GM19324 (cell line): ENCODE data around the gene ABHD17C.

ENCODE experiments used
- ATAC-seq: cut with Tn5 transposase; IDR thresholded peaks from one replicate; pipeline ENCODE4 v1.9.1; 2021; ENCODE audit warnings: mild to moderate bottlenecking, moderate library complexity; ENCODE audit not compliant: unreplicated experiment, low FRiP score

Gene ABHD17C

GRCh38 chr15:80685628-80686027, 9.5 kb upstream of the ABHD17C start:
- no peak for ATAC-seq

- ATAC-seq, result no peak
Measured at GRCh38 chr15:80689294-80689693, 5.8 kb upstream of the ABHD17C start.

- ATAC-seq, result no peak
Measured at GRCh38 chr15:80689716-80690115, 5.4 kb upstream of the ABHD17C start.

- ATAC-seq, result no peak
Measured at GRCh38 chr15:80691575-80691974, 3.5 kb upstream of the ABHD17C start.

- no peak for ATAC-seq
Measured at GRCh38 chr15:80693682-80694610, 1.2 kb upstream of the ABHD17C start.

GRCh38 chr15:80694611-80695098, 455 bp upstream of the ABHD17C start:
- ATAC-seq, result peak; percentile 36

- no peak for ATAC-seq
Measured at GRCh38 chr15:80695911-80696661, 976 bp downstream of the ABHD17C start.

GRCh38 chr15:80697075-80697685, 2.1 kb downstream of the ABHD17C start:
- no peak for ATAC-seq

GRCh38 chr15:80698676-80699075, 3.6 kb downstream of the ABHD17C start:
- no peak for ATAC-seq

- ATAC-seq, result no peak
Measured at GRCh38 chr15:80699981-80700380, 4.9 kb downstream of the ABHD17C start.

- ATAC-seq, result no peak
Measured at GRCh38 chr15:80701676-80702311, 6.7 kb downstream of the ABHD17C start.

GRCh38 chr15:80703081-80703480, 8.0 kb downstream of the ABHD17C start:
- ATAC-seq, result no peak

- ATAC-seq, result no peak
Measured at GRCh38 chr15:80703965-80704364, 8.9 kb downstream of the ABHD17C start.

GRCh38 chr15:80706161-80706560, 11.1 kb downstream of the ABHD17C start:
- ATAC-seq, result no peak

GRCh38 chr15:80709542-80709941, 14.4 kb downstream of the ABHD17C start:
- no peak for ATAC-seq

GRCh38 chr15:80710635-80711554, 15.8 kb downstream of the ABHD17C start:
- ATAC-seq, result no peak

- ATAC-seq, result no peak
Measured at GRCh38 chr15:80711886-80712285, 16.8 kb downstream of the ABHD17C start.

GRCh38 chr15:80712956-80713355, 17.8 kb downstream of the ABHD17C start:
- no peak for ATAC-seq

- ATAC-seq, result no peak
Measured at GRCh38 chr15:80721476-80721875, 26.4 kb downstream of the ABHD17C start.
